GM23338 (cell line): ENCODE results near the gene OS9. TPM values are rescaled to one million over a fixed set of nuclear protein-coding genes. Genes with fewer than 3 reads are reported as not detected.

ENCODE experiments used
- ATAC-seq: fragments of 200-7000 bp; cut with Tn5 transposase; 3 replicates; pipeline ENCODE4 v1.9.1; 2020
- DNase-seq: peaks from one replicate; pipeline ENCODE4 v3.0.0-alpha.2; 2015; ENCODE audit warnings: low spot score
- H2AFZ ChIP-seq: fragments of 200-600 bp; sonication (generic); 2 replicates; pipeline ENCODE4 v1.8.0; 2016; ENCODE audit warnings: antibody characterized with exemption, mild to moderate bottlenecking, moderate library complexity
- H3F3A ChIP-seq: fragments of 200-600 bp; sonication (generic); replicated peaks from 2 replicates; pipeline ENCODE4 v1.8.0; 2017; ENCODE audit warnings: antibody characterized with exemption, mixed run types, low read depth
- H3K27ac ChIP-seq: fragments of 200-600 bp; sonication (generic); 2 replicates; pipeline ENCODE4 v1.6.1; 2016; ENCODE audit warnings: low read depth
- H3K27me3 ChIP-seq: fragments of 200-600 bp; sonication (generic); 2 replicates; pipeline ENCODE4 v1.8.0; 2016; ENCODE audit warnings: mild to moderate bottlenecking, mixed run types, moderate library complexity; ENCODE audit not compliant: insufficient read depth
- H3K36me3 ChIP-seq: fragments of 200-600 bp; sonication (generic); 2 replicates; pipeline ENCODE4 v1.8.0; 2016; ENCODE audit warnings: mild to moderate bottlenecking; ENCODE audit not compliant: insufficient read depth
- H3K4me1 ChIP-seq: fragments of 200-600 bp; sonication (generic); 2 replicates; pipeline ENCODE4 v1.8.0; 2016; ENCODE audit warnings: mild to moderate bottlenecking, moderate library complexity; ENCODE audit not compliant: insufficient read depth
- H3K4me2 ChIP-seq: fragments of 200-600 bp; sonication (generic); 2 replicates; pipeline ENCODE4 v1.7.1; 2017; ENCODE audit warnings: mixed run types
- H3K4me3 ChIP-seq: fragments of 200-600 bp; sonication (generic); 2 replicates; pipeline ENCODE4 v1.6.1; 2016; ENCODE audit warnings: mixed run types
- H3K79me2 ChIP-seq: fragments of 200-600 bp; sonication (generic); replicated peaks from 2 replicates; pipeline ENCODE4 v1.8.0; 2017; ENCODE audit warnings: mild to moderate bottlenecking; ENCODE audit not compliant: insufficient read depth
- H3K9me2 ChIP-seq: fragments of 200-600 bp; sonication (generic); 2 replicates; pipeline ENCODE4 v1.8.0; 2017; ENCODE audit not compliant: insufficient read depth
- H4K20me1 ChIP-seq: fragments of 200-600 bp; sonication (generic); replicated peaks from 2 replicates; pipeline ENCODE4 v1.8.0; 2017; ENCODE audit warnings: mild to moderate bottlenecking; ENCODE audit not compliant: insufficient read depth
- H3K27ac Mint-ChIP-seq: 2 replicates; pipeline ENCODE4 v1.8.0; 2020; ENCODE audit warnings: inconsistent platforms, mild to moderate bottlenecking, moderate library complexity, mixed read lengths
- H3K27me3 Mint-ChIP-seq: 3 replicates; pipeline ENCODE4 v1.8.0; 2022; ENCODE audit warnings: low read depth, mild to moderate bottlenecking, moderate library complexity, mixed read lengths, inconsistent platforms; ENCODE audit not compliant: insufficient read depth, poor library complexity
- H3K36me3 Mint-ChIP-seq: 3 replicates; pipeline ENCODE4 v1.8.0; 2021; ENCODE audit warnings: low read depth, mild to moderate bottlenecking, inconsistent platforms, moderate library complexity, mixed read lengths
- H3K4me1 Mint-ChIP-seq: 3 replicates; pipeline ENCODE4 v1.8.0; 2020; ENCODE audit warnings: mild to moderate bottlenecking, inconsistent platforms, mixed read lengths
- H3K4me3 Mint-ChIP-seq: 3 replicates; pipeline ENCODE4 v1.8.0; 2021; ENCODE audit warnings: moderate library complexity, mild to moderate bottlenecking, inconsistent platforms, mixed read lengths
- H3K9me3 Mint-ChIP-seq: 3 replicates; pipeline ENCODE4 v1.8.0; 2020; ENCODE audit warnings: moderate library complexity, mild to moderate bottlenecking, inconsistent platforms, mixed read lengths
- CREB1 ChIP-seq: fragments of 250-450 bp; sonication (Bioruptor Pico); IDR thresholded peaks from 2 replicates; pipeline ENCODE4 v1.5.0; 2020; ENCODE audit warnings: low read depth, mild to moderate bottlenecking, moderate library complexity
- EZH2 ChIP-seq: fragments of 200-600 bp; sonication (generic); IDR thresholded peaks from one replicate; pipeline ENCODE4 v1.8.0; 2017; ENCODE audit warnings: antibody characterized with exemption, mild to moderate bottlenecking, low read depth; ENCODE audit not compliant: unreplicated experiment
- EZH2phosphoT487 ChIP-seq: fragments of 200-600 bp; sonication (generic); IDR thresholded peaks from one replicate; pipeline ENCODE4 v1.8.1; 2018; ENCODE audit warnings: antibody characterized with exemption; ENCODE audit not compliant: unreplicated experiment
- JUNB ChIP-seq: IDR thresholded peaks from one replicate; pipeline ENCODE4 v1.6.1; 2016; ENCODE audit warnings: antibody characterized with exemption; ENCODE audit not compliant: unreplicated experiment
- NANOG ChIP-seq: IDR thresholded peaks from 2 replicates; pipeline ENCODE4 v1.6.1; 2016; ENCODE audit warnings: antibody characterized with exemption, borderline replicate concordance
- POLR2AphosphoS5 ChIP-seq: IDR thresholded peaks from 2 replicates; pipeline ENCODE4 v1.6.1; 2016; ENCODE audit warnings: antibody characterized with exemption, low read depth
- STAT1 ChIP-seq: IDR thresholded peaks from one replicate; pipeline ENCODE4 v1.6.1; 2016; ENCODE audit warnings: antibody characterized with exemption; ENCODE audit not compliant: unreplicated experiment
- ZNF114 ChIP-seq: fragments of 250-450 bp; sonication (Bioruptor Pico); IDR thresholded peaks from 2 replicates; pipeline ENCODE4 v1.5.0; 2020; ENCODE audit warnings: mild to moderate bottlenecking, moderate library complexity
- ZNF331 ChIP-seq: fragments of 250-450 bp; sonication (Bioruptor Pico); IDR thresholded peaks from 2 replicates; pipeline ENCODE4 v1.5.0; 2020; ENCODE audit warnings: low read depth, mild to moderate bottlenecking, moderate library complexity
- polyA plus RNA-seq: library from polyadenylated mRNA; unstranded; fragments of >200 nt; fragmentation: Nextera tagmentation; extraction: Ambion mirVana; gene quantifications from 2 replicates; pipeline ENCODE4 v1.2.1, GENCODE V29; 2016
- total RNA-seq: library from RNA; depleted of rRNA; stranded (reverse); fragments of >200 nt; shearing (Covaris generic); gene quantifications from 2 replicates; pipeline ENCODE4 v1.2.3, GENCODE V29; 2014
- TF ChIP-seq, protein P1 (sequence below): fragments of 250-450 bp; sonication (Bioruptor Pico); IDR thresholded peaks from 2 replicates; pipeline ENCODE4 v1.5.0; 2020; ENCODE audit warnings: mild to moderate bottlenecking, moderate library complexity
- TF ChIP-seq, protein P2 (sequence below): IDR thresholded peaks from 2 replicates; pipeline ENCODE4 v1.6.1; 2016; ENCODE audit warnings: antibody characterized with exemption
- TF ChIP-seq, protein P3 (sequence below), 2 experiments: fragments of 200-600 bp in 1 of 2; sonication (generic) in 1 of 2; conservative IDR thresholded peaks; 2 replicates each; pipeline versions ENCODE4 v1.5.1 to v1.6.1; 2016 to 2017; ENCODE audit warnings: antibody characterized with exemption in 2 of 2, low read depth in 2 of 2, mild to moderate bottlenecking in 2 of 2, moderate library complexity in 1 of 2
- TF ChIP-seq, protein P4 (sequence below): IDR thresholded peaks from one replicate; pipeline ENCODE4 v1.6.1; 2018; ENCODE audit warnings: antibody characterized with exemption; ENCODE audit not compliant: unreplicated experiment

The OS9 gene
- total and polyA plus RNA-seq, 2 experiments from 2014 or later = 27.5 to 79.7 TPM

DNA sequence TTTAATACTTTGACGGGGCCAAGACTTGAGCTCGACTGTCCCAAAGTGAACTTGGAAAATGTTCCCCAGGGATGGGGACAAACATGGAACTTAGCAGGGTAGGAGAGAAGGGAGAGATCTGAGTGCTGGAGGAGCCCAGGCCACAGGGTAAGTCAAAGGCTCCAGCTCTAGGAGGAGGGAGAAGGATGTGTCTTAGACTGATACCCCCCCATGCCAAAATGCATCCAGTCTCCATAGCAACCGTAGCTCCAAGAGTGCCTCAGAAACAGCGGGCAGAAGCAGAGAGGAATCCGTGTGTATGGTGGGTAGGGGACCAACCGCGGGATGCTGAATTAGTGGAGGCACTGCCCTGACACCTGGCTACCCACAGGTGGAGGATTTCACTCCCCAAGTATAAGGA lies 45.5 kb downstream of the OS9 start:
- no peaks in the 10 kb centered on the region for H4K20me1 ChIP-seq
- H3F3A ChIP-seq = peaks cover 10% of the 10 kb centered on the region
- no peak overlapping the region for H3K27ac ChIP-seq
- H3K4me1 ChIP-seq = peaks cover 19% of the 10 kb centered on the region
- H3K79me2 ChIP-seq = no peaks in the 10 kb centered on the region
- H3K27ac Mint-ChIP-seq = no peak overlapping the region
- no peak for ATAC-seq
- H2AFZ ChIP-seq = no peak overlapping the region; the same call in 1 of the 2 replicates
- H3K27me3 ChIP-seq = peaks cover 96% of the 10 kb centered on the region
- H3K9me3 Mint-ChIP-seq = peaks cover 2% of the 10 kb centered on the region
- no peak for DNase-seq
- peak overlapping the region; percentile 67 for H3K4me3 Mint-ChIP-seq
- H3K4me1 Mint-ChIP-seq = peaks cover 40% of the 10 kb centered on the region
- peaks cover 74% of the 10 kb centered on the region for H3K27me3 Mint-ChIP-seq
- peak overlapping the region; percentile 62 for H3K4me3 ChIP-seq
- no peaks in the 10 kb centered on the region for H3K36me3 ChIP-seq
- TF ChIP-seq STAT1 (no peak), EZH2phosphoT487 (no peak), CREB1 (CRISPR knock-in tag) (no peak), EZH2 (no peak), JUNB (no peak), ZNF331 (CRISPR knock-in tag) (no peak), ZNF114 (no peak), POLR2AphosphoS5 (no peak), NANOG (no peak)
- TF ChIP-seq, protein P1, sequence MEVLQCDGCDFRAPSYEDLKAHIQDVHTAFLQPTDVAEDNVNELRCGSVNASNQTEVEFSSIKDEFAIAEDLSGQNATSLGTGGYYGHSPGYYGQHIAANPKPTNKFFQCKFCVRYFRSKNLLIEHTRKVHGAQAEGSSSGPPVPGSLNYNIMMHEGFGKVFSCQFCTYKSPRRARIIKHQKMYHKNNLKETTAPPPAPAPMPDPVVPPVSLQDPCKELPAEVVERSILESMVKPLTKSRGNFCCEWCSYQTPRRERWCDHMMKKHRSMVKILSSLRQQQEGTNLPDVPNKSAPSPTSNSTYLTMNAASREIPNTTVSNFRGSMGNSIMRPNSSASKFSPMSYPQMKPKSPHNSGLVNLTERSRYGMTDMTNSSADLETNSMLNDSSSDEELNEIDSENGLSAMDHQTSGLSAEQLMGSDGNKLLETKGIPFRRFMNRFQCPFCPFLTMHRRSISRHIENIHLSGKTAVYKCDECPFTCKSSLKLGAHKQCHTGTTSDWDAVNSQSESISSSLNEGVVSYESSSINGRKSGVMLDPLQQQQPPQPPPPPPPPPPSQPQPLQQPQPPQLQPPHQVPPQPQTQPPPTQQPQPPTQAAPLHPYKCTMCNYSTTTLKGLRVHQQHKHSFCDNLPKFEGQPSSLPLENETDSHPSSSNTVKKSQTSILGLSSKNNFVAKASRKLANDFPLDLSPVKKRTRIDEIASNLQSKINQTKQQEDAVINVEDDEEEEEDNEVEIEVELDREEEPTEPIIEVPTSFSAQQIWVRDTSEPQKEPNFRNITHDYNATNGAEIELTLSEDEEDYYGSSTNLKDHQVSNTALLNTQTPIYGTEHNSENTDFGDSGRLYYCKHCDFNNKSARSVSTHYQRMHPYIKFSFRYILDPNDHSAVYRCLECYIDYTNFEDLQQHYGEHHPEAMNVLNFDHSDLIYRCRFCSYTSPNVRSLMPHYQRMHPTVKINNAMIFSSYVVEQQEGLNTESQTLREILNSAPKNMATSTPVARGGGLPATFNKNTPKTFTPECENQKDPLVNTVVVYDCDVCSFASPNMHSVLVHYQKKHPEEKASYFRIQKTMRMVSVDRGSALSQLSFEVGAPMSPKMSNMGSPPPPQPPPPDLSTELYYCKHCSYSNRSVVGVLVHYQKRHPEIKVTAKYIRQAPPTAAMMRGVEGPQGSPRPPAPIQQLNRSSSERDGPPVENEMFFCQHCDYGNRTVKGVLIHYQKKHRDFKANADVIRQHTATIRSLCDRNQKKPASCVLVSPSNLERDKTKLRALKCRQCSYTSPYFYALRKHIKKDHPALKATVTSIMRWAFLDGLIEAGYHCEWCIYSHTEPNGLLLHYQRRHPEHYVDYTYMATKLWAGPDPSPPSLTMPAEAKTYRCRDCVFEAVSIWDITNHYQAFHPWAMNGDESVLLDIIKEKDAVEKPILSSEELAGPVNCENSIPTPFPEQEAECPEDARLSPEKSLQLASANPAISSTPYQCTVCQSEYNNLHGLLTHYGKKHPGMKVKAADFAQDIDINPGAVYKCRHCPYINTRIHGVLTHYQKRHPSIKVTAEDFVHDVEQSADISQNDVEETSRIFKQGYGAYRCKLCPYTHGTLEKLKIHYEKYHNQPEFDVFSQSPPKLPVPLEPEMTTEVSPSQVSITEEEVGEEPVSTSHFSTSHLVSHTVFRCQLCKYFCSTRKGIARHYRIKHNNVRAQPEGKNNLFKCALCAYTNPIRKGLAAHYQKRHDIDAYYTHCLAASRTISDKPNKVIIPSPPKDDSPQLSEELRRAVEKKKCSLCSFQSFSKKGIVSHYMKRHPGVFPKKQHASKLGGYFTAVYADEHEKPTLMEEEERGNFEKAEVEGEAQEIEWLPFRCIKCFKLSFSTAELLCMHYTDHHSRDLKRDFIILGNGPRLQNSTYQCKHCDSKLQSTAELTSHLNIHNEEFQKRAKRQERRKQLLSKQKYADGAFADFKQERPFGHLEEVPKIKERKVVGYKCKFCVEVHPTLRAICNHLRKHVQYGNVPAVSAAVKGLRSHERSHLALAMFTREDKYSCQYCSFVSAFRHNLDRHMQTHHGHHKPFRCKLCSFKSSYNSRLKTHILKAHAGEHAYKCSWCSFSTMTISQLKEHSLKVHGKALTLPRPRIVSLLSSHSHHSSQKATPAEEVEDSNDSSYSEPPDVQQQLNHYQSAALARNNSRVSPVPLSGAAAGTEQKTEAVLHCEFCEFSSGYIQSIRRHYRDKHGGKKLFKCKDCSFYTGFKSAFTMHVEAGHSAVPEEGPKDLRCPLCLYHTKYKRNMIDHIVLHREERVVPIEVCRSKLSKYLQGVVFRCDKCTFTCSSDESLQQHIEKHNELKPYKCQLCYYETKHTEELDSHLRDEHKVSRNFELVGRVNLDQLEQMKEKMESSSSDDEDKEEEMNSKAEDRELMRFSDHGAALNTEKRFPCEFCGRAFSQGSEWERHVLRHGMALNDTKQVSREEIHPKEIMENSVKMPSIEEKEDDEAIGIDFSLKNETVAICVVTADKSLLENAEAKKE (CRISPR knock-in tag) = no peak
- TF ChIP-seq, protein P2, sequence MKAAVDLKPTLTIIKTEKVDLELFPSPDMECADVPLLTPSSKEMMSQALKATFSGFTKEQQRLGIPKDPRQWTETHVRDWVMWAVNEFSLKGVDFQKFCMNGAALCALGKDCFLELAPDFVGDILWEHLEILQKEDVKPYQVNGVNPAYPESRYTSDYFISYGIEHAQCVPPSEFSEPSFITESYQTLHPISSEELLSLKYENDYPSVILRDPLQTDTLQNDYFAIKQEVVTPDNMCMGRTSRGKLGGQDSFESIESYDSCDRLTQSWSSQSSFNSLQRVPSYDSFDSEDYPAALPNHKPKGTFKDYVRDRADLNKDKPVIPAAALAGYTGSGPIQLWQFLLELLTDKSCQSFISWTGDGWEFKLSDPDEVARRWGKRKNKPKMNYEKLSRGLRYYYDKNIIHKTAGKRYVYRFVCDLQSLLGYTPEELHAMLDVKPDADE = no peak
- TF ChIP-seq, protein P3, sequence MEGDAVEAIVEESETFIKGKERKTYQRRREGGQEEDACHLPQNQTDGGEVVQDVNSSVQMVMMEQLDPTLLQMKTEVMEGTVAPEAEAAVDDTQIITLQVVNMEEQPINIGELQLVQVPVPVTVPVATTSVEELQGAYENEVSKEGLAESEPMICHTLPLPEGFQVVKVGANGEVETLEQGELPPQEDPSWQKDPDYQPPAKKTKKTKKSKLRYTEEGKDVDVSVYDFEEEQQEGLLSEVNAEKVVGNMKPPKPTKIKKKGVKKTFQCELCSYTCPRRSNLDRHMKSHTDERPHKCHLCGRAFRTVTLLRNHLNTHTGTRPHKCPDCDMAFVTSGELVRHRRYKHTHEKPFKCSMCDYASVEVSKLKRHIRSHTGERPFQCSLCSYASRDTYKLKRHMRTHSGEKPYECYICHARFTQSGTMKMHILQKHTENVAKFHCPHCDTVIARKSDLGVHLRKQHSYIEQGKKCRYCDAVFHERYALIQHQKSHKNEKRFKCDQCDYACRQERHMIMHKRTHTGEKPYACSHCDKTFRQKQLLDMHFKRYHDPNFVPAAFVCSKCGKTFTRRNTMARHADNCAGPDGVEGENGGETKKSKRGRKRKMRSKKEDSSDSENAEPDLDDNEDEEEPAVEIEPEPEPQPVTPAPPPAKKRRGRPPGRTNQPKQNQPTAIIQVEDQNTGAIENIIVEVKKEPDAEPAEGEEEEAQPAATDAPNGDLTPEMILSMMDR (conservative IDR thresholded peaks at IDR 0.05; ENCODE audit: low read depth in 2 of 2) = no peak
- TF ChIP-seq, protein P4, sequence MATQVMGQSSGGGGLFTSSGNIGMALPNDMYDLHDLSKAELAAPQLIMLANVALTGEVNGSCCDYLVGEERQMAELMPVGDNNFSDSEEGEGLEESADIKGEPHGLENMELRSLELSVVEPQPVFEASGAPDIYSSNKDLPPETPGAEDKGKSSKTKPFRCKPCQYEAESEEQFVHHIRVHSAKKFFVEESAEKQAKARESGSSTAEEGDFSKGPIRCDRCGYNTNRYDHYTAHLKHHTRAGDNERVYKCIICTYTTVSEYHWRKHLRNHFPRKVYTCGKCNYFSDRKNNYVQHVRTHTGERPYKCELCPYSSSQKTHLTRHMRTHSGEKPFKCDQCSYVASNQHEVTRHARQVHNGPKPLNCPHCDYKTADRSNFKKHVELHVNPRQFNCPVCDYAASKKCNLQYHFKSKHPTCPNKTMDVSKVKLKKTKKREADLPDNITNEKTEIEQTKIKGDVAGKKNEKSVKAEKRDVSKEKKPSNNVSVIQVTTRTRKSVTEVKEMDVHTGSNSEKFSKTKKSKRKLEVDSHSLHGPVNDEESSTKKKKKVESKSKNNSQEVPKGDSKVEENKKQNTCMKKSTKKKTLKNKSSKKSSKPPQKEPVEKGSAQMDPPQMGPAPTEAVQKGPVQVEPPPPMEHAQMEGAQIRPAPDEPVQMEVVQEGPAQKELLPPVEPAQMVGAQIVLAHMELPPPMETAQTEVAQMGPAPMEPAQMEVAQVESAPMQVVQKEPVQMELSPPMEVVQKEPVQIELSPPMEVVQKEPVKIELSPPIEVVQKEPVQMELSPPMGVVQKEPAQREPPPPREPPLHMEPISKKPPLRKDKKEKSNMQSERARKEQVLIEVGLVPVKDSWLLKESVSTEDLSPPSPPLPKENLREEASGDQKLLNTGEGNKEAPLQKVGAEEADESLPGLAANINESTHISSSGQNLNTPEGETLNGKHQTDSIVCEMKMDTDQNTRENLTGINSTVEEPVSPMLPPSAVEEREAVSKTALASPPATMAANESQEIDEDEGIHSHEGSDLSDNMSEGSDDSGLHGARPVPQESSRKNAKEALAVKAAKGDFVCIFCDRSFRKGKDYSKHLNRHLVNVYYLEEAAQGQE = no peak
- H3K9me2 ChIP-seq = no peaks in the 10 kb centered on the region
- H3K4me2 ChIP-seq = peak overlapping the region; percentile 91
- no peaks in the 10 kb centered on the region; the same call in 2 of the 3 replicates for H3K36me3 Mint-ChIP-seq
